Measurements from ENCODE around the gene RPL29.
A peak's percentile ranks its signal among the peaks of the same experiment; 100 is the strongest.

RPL29 gene

DNA sequence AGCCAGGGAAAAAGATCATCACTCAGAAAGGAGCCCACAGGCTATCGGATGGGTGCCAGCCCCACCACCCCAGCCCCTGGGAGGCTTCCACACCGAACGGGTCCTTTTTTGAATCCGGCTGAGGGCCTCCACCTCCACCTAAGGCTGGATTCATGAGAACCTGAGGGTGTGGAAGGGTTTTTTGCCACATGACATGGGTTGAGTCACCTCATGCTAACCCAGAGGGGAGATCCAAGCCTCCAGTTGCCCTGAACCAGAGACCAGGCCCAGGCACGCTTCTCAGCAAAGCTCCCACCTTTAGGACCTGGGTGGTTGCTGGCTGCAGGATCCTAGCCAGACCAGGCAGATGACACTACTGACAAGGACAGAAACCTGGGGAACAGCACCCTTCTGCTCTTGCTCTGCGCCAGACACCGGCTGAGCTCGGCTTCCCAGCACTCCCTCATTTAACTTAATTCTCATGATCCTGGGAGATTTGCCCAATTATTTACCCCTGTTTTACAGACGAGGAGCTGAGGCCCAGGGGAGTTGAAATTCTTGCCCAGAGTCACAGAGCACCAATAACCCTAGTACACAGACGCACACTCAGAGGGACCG lies 35.1 kb upstream of the RPL29 start:
- Histone ChIP-seq H3K4me3 (no peak overlapping the region), H3K36me3 (ENCODE audit: insufficient read depth, low read length) (no peaks in the 10 kb centered on the region), H3K27ac (no peak overlapping the region), H3K9ac (ENCODE audit: insufficient read length) (no peak overlapping the region), H3K9me3 (ENCODE audit: low read depth, low read length) (no peaks in the 10 kb centered on the region)
- TF ChIP-seq FOXP2 (optimal IDR thresholded peaks at IDR 0.05; ENCODE audit: control extremely low read depth, extremely low read length, insufficient read depth) (no peak), POLR2AphosphoS5 (IDR thresholded peaks at IDR 0.05; ENCODE audit: borderline replicate concordance, low read depth, low read length) (no peak), EZH2 (IDR thresholded peaks at IDR 0.05) (no peak)
- DNase-seq (ENCODE audit: low read depth, low spot score), result no peak

DNA sequence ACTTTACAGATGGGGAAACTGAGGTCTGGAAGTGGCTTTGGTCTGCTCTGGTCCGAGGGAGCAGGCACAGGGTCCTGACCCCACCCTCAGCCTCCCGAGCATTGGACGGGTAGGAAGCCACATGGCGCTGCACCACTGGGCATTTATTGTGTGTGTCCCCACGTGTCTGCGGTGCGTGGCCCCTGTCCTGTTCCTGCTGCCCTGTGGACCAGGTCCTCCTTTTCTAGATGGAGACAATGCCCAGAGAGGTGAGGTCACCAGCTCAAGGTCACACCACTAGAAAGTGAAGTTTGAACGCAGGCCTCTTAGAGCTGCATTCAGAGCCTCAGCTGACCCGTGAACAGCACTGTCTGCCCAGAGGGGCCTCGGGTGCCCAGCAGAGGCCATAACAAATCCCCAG lies 33.8 kb upstream of the RPL29 start:
- TF ChIP-seq POLR2AphosphoS5 (IDR thresholded peaks at IDR 0.05; ENCODE audit: borderline replicate concordance, low read depth, low read length), result no peak
- no peak for TF ChIP-seq FOXP2 (optimal IDR thresholded peaks at IDR 0.05; ENCODE audit: control extremely low read depth, extremely low read length, insufficient read depth)
- no peak for TF ChIP-seq EZH2 (IDR thresholded peaks at IDR 0.05)
- Histone ChIP-seq H3K27ac (no peak overlapping the region), H3K9me3 (ENCODE audit: low read depth, low read length) (no peaks in the 10 kb centered on the region), H3K4me3 (no peak overlapping the region), H3K9ac (ENCODE audit: insufficient read length) (no peak overlapping the region), H3K36me3 (ENCODE audit: insufficient read depth, low read length) (no peaks in the 10 kb centered on the region)
- DNase-seq (ENCODE audit: low read depth, low spot score), result no peak

DNA sequence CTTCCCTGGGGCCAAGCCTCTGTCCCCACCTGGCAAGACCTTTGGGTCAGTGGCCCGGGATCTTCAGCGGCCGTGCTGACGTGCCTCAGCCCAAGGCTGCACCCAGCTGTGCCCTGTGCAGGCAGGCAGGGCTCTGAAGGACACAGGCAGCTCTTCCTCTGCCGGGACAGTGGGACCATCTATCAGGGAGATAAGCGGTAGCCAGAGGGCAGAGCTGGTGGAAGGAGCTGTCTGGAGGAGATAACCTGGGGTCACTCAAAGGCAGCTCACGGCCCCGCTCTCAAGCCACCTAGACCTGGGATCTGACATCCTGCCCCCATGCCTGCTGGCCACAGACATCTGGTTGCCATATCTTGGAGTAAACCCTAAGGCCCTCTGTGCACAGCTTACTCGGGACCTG lies 33.4 kb upstream of the RPL29 start:
- no peak for TF ChIP-seq FOXP2 (optimal IDR thresholded peaks at IDR 0.05; ENCODE audit: control extremely low read depth, extremely low read length, insufficient read depth)
- no peak for TF ChIP-seq EZH2 (IDR thresholded peaks at IDR 0.05)
- TF ChIP-seq POLR2AphosphoS5 (IDR thresholded peaks at IDR 0.05; ENCODE audit: borderline replicate concordance, low read depth, low read length), result no peak
- Histone ChIP-seq H3K27ac (no peak overlapping the region), H3K9ac (ENCODE audit: insufficient read length) (no peak overlapping the region), H3K9me3 (ENCODE audit: low read depth, low read length) (no peaks in the 10 kb centered on the region), H3K4me3 (no peak overlapping the region), H3K36me3 (ENCODE audit: insufficient read depth, low read length) (no peaks in the 10 kb centered on the region)
- DNase-seq (ENCODE audit: low read depth, low spot score), result no peak

DNA sequence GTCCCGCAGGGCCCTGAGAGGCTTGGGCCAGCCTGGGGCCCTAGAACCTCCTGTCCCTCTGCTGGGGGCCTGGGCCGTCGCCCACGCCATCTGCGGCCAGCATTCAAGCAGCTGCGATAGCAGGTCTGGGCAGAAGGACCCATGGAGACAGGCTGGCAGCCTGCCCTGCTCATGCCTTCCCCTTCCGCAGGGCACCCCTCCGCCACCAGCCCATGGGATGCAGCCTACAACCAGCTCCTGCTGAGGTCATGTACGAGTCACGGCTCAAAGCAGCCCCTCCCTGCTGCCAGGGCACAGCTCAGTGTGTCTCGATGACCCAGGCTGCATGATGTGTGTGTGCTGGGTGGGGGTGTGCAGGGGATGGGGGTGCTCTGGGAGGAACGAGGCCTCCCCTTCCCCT lies 32.9 kb upstream of the RPL29 start:
- TF ChIP-seq EZH2 (IDR thresholded peaks at IDR 0.05) (no peak), FOXP2 (optimal IDR thresholded peaks at IDR 0.05; ENCODE audit: control extremely low read depth, extremely low read length, insufficient read depth) (no peak), POLR2AphosphoS5 (IDR thresholded peaks at IDR 0.05; ENCODE audit: borderline replicate concordance, low read depth, low read length) (no peak)
- no peak overlapping the region for H3K27ac ChIP-seq
- DNase-seq (ENCODE audit: low read depth, low spot score), result no peak
- no peaks in the 10 kb centered on the region for H3K36me3 ChIP-seq (ENCODE audit: insufficient read depth, low read length)
- H3K9ac ChIP-seq (ENCODE audit: insufficient read length), result no peak overlapping the region
- no peaks in the 10 kb centered on the region for H3K9me3 ChIP-seq (ENCODE audit: low read depth, low read length)
- no peak overlapping the region for H3K4me3 ChIP-seq

DNA sequence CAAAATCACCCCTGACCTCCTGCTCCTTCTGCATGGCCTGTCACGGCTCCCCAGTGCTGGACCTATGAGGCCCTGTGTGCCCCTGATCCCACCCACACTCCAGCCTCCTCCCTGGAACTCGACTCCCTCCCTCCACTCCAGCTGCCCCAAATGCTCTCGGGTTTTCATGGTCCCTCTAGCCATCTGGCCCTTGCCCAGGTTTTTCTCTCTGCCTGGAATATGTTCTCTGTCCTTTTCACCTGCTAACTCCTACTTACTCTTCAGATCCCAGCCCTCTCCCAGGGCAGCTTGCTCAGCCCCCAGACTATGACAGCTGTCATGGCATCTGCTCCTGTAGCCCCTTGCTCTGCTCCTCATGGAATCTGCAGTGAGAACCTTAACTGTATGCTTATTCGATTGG lies 30.3 kb upstream of the RPL29 start:
- no peak overlapping the region for H3K4me3 ChIP-seq
- H3K36me3 ChIP-seq (ENCODE audit: insufficient read depth, low read length), result no peaks in the 10 kb centered on the region
- DNase-seq (ENCODE audit: low read depth, low spot score), result no peak
- H3K9me3 ChIP-seq (ENCODE audit: low read depth, low read length), result no peaks in the 10 kb centered on the region
- no peak overlapping the region for H3K27ac ChIP-seq
- TF ChIP-seq FOXP2 (optimal IDR thresholded peaks at IDR 0.05; ENCODE audit: control extremely low read depth, extremely low read length, insufficient read depth) (no peak), EZH2 (IDR thresholded peaks at IDR 0.05) (no peak), POLR2AphosphoS5 (IDR thresholded peaks at IDR 0.05; ENCODE audit: borderline replicate concordance, low read depth, low read length) (no peak)
- no peak overlapping the region for H3K9ac ChIP-seq (ENCODE audit: insufficient read length)

DNA sequence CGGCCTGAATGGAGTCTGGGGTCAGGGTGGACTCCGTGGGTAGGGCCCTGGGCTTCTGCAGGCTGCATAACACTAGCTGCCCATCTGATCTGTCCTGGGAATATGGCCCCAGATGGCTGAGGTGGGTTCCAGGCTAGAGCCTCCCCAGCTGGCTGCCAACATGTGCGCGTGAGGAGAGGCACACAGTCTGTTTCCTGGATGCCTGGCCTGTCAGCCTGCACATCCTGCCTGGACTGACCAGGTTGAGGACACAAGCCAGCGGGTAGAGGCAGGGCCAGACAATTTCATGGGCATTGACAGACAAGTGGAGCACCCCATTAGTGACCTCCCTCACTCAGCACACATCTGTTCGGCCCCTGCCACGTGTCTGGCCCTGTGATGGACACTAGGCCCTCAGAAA lies 29.8 kb upstream of the RPL29 start:
- Histone ChIP-seq H3K27ac (no peak overlapping the region), H3K4me3 (no peak overlapping the region), H3K9me3 (ENCODE audit: low read depth, low read length) (no peaks in the 10 kb centered on the region), H3K36me3 (ENCODE audit: insufficient read depth, low read length) (no peaks in the 10 kb centered on the region), H3K9ac (ENCODE audit: insufficient read length) (no peak overlapping the region)
- no peak for DNase-seq (ENCODE audit: low read depth, low spot score)
- no peak for TF ChIP-seq EZH2 (IDR thresholded peaks at IDR 0.05)

DNA sequence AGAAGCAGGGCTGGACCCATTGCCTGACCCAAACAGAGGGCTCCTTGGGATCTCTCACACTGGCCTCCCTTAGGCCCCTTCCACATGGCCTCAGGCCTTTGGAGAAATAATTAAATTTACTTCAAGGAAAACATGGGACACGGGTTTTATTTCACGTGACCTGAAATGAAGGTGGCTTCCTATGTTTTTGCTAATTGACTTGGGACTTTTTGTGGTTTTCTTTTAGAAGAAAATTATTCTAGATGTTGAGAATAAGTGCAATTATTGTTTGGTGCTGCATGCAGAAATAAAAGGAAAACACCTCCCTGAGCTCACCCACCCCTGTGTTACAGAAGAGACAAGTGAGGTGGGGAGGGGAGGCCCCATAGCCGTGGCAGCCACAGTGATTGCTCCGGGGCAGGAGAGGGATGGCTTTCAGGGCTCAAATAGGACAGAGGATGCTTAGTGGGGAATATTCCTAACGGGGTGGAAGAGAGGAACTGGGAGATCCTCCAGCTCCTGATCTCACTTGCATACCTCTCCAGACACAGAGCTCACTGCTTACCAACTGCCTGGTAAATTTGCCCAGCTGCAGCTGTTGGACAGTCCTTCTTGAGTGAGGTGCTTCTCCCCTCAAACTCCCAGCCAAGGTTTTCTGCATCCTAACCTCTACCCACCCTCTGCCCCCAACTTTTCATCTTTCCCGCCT lies 29.2 kb upstream of the RPL29 start:
- Histone ChIP-seq H3K27ac (peak overlapping the region; percentile 35; the same call in 1 of the 2 replicates), H3K9ac (ENCODE audit: insufficient read length) (no peak overlapping the region), H3K36me3 (ENCODE audit: insufficient read depth, low read length) (no peaks in the 10 kb centered on the region), H3K9me3 (ENCODE audit: low read depth, low read length) (no peaks in the 10 kb centered on the region), H3K4me3 (no peak overlapping the region)
- no peak for TF ChIP-seq EZH2 (IDR thresholded peaks at IDR 0.05)
- no peak for TF ChIP-seq POLR2AphosphoS5 (IDR thresholded peaks at IDR 0.05; ENCODE audit: borderline replicate concordance, low read depth, low read length)
- no peak for TF ChIP-seq FOXP2 (optimal IDR thresholded peaks at IDR 0.05; ENCODE audit: control extremely low read depth, extremely low read length, insufficient read depth)
- DNase-seq (ENCODE audit: low read depth, low spot score), result no peak

DNA sequence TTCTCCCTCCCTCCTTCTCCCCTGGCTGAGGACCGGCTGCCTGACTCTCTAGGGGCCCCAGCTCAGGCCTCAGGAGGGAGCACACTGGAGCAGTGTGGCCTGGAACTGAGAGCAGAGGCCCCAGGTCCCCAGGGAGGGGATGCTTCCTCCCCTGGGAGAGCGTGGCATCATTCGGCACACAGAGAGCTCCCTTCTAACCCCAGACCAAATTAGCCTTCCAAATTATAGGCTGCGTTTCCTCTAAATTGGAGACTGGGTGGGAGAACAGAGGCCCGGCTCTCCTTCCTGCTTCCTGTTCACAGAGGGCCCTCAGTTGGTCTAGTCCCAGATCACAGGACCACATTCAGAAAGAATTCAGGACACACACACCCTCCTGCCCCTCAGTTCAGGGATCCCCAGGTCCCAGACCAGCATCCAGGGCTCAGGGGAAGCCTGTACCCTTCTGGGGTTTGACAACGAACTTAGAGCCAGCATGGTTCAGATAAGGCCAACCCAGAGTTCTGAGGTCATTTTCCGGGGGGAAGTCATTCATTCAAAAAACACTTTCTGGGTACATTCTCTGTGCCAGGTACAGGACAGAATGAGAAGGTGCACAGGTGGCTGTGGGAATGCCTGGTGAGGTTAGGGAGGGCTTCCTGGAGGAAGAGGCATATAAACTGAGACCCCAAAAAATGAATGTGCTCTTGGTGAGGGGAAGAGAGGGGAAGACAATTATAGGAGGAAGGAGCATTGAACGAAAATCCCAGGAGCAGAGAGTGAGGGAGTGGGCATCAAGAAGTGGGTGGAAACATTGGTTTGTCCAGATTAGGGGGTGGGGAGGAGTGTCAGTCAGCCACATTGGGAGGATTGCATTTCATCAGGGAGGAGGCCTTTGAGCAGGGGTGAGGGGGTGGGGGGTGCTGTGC lies 28.4 kb upstream of the RPL29 start:
- Histone ChIP-seq H3K4me3 (no peak overlapping the region), H3K9ac (ENCODE audit: insufficient read length) (no peak overlapping the region), H3K9me3 (ENCODE audit: low read depth, low read length) (no peaks in the 10 kb centered on the region), H3K27ac (no peak overlapping the region), H3K36me3 (ENCODE audit: insufficient read depth, low read length) (no peaks in the 10 kb centered on the region)
- DNase-seq (ENCODE audit: low read depth, low spot score), result no peak
- no peak for TF ChIP-seq FOXP2 (optimal IDR thresholded peaks at IDR 0.05; ENCODE audit: control extremely low read depth, extremely low read length, insufficient read depth)
- no peak for TF ChIP-seq POLR2AphosphoS5 (IDR thresholded peaks at IDR 0.05; ENCODE audit: borderline replicate concordance, low read depth, low read length)
- TF ChIP-seq EZH2 (IDR thresholded peaks at IDR 0.05), result no peak
